CD4-positive, CD25-positive, alpha-beta regulatory T cell (primary cell): ENCODE data around the gene GTF3C5. TPM values are rescaled to one million over a fixed set of nuclear protein-coding genes. Genes with fewer than 3 reads are reported as not detected.
A peak's percentile ranks its signal among the peaks of the same experiment; 100 is the strongest.

ENCODE experiments used
- ATAC-seq, 2 donors: fragments of 150-1000 bp; cut with Tn5 transposase; one replicate each; pipeline ENCODE4 v1.10.0; 2021; ENCODE audit warnings: low read depth in 2 of 2, moderate number of reproducible peaks in 2 of 2, moderate library complexity in 1 of 2
- DNase-seq, 3 donors: peaks; one replicate each; pipeline versions ENCODE4 v3.0.0 to v3.0.0-alpha.2; 2012 to 2022; ENCODE audit warnings: mixed read lengths in 1 of 3
- H3K27ac ChIP-seq: one replicate; pipeline ENCODE4 v1.7.0; 2013; ENCODE audit warnings: mild to moderate bottlenecking, low read length; ENCODE audit not compliant: insufficient read depth, poor library complexity, severe bottlenecking
- H3K27me3 ChIP-seq: one replicate; pipeline ENCODE4 v1.7.0; 2013; ENCODE audit warnings: low read length; ENCODE audit not compliant: control insufficient read depth, insufficient read depth
- H3K36me3 ChIP-seq: one replicate; pipeline ENCODE4 v1.7.0; 2013; ENCODE audit warnings: mild to moderate bottlenecking, low read length, moderate library complexity; ENCODE audit not compliant: control insufficient read depth, insufficient read depth
- H3K4me1 ChIP-seq: 2 replicates; pipeline ENCODE4 v1.7.0; 2013; ENCODE audit warnings: mild to moderate bottlenecking, low read length; ENCODE audit not compliant: insufficient read depth, control insufficient read depth, poor library complexity, severe bottlenecking
- H3K4me3 ChIP-seq: one replicate; pipeline ENCODE4 v1.7.0; 2013; ENCODE audit warnings: low read depth, mild to moderate bottlenecking, low read length, moderate library complexity
- H3K9me3 ChIP-seq, 2 experiments: 1 replicate in 1 of 2; 2 replicates in 1 of 2; pipeline ENCODE4 v1.7.0; 2013; ENCODE audit warnings: low read length in 2 of 2, mild to moderate bottlenecking in 1 of 2, moderate library complexity in 1 of 2; ENCODE audit not compliant: control insufficient read depth in 2 of 2
- H3K27ac Mint-ChIP-seq, 3 donors: one replicate each; pipeline ENCODE4 v1.8.0; 2020 to 2022; ENCODE audit warnings: mild to moderate bottlenecking in 3 of 3, mixed read lengths in 3 of 3, moderate library complexity in 2 of 3
- H3K27me3 Mint-ChIP-seq: one replicate; pipeline ENCODE4 v1.8.0; 2022; ENCODE audit warnings: mild to moderate bottlenecking, mixed read lengths
- H3K36me3 Mint-ChIP-seq: one replicate; pipeline ENCODE4 v1.8.0; 2020; ENCODE audit warnings: mixed read lengths
- H3K4me1 Mint-ChIP-seq, 4 donors: one replicate each; pipeline ENCODE4 v1.8.0; 2020 to 2022; ENCODE audit warnings: mixed read lengths in 4 of 4, mild to moderate bottlenecking in 1 of 4
- H3K4me3 Mint-ChIP-seq, 4 donors: one replicate each; pipeline ENCODE4 v1.8.0; 2020 to 2022; ENCODE audit warnings: mild to moderate bottlenecking in 4 of 4, mixed read lengths in 4 of 4, moderate library complexity in 3 of 4
- H3K9me3 Mint-ChIP-seq, 7 donors: one replicate each; pipeline ENCODE4 v1.8.0; 2020 to 2022; ENCODE audit warnings: mixed read lengths in 7 of 7, mild to moderate bottlenecking in 3 of 7, moderate library complexity in 2 of 7
- polyA plus RNA-seq, 4 donors: library from polyadenylated mRNA; unstranded; fragments of 300-500 nt; fragmentation: Illumina TruSeq; gene quantifications; one replicate each; pipeline ENCODE4 v1.2.3, GENCODE V29; 2021
- total RNA-seq: library from RNA; stranded (reverse); gene quantifications from one replicate; pipeline ENCODE4 v1.2.3, GENCODE V29; 2022

Gene GTF3C5
- total and polyA plus RNA-seq, 5 donors from 2014 or later, result 35.8 to 50.5 (median 40.2) TPM

- H3K27me3 ChIP-seq, result no peaks in the 10 kb centered on the region
- H3K4me3 ChIP-seq, result no peak overlapping the region
- no peak overlapping the region for H3K27ac ChIP-seq
- Mint-ChIP-seq H3K4me1 (peaks cover 0 to 3% (median 1%) of the 10 kb centered on the region in 4 donors), H3K27me3 (peaks cover 30% of the 10 kb centered on the region), H3K4me3 (no peak overlapping the region), H3K27ac (peak overlapping the region in 1 of 3 donors; percentile 93), H3K9me3 (peaks cover 0 to 2% (median 0%) of the 10 kb centered on the region in 7 donors), H3K36me3 (no peaks in the 10 kb centered on the region)
- DNase-seq (no peak), ATAC-seq (no peak)
- H3K36me3 ChIP-seq, result no peaks in the 10 kb centered on the region
- H3K9me3 ChIP-seq, result no peaks in the 10 kb centered on the region
- no peaks in the 10 kb centered on the region for H3K4me1 ChIP-seq
These were observed 39.2 kb upstream of the GTF3C5 start for GRCh38 chr9:132991351-132992300.

GRCh38 chr9:132993511-132993939 lies 37.3 kb upstream of the GTF3C5 start:
- Histone ChIP-seq H3K9me3 (no peaks in the 10 kb centered on the region), H3K27ac (no peak overlapping the region), H3K27me3 (no peaks in the 10 kb centered on the region), H3K36me3 (no peaks in the 10 kb centered on the region), H3K4me3 (no peak overlapping the region), H3K4me1 (no peaks in the 10 kb centered on the region)
- ATAC-seq, result no peak
- peaks cover 0 to 3% (median 1%) of the 10 kb centered on the region in 4 donors for H3K4me1 Mint-ChIP-seq
- H3K27me3 Mint-ChIP-seq, result peaks cover 37% of the 10 kb centered on the region
- no peak for DNase-seq
- peaks cover 0 to 2% (median 0%) of the 10 kb centered on the region in 7 donors for H3K9me3 Mint-ChIP-seq
- no peak overlapping the region for H3K4me3 Mint-ChIP-seq
- no peaks in the 10 kb centered on the region for H3K36me3 Mint-ChIP-seq
- H3K27ac Mint-ChIP-seq, result no peak overlapping the region

- DNase-seq (no peak), ATAC-seq (no peak)
- H3K4me3 Mint-ChIP-seq, result no peak overlapping the region
- no peaks in the 10 kb centered on the region for H3K36me3 Mint-ChIP-seq
- Histone ChIP-seq H3K4me1 (no peaks in the 10 kb centered on the region), H3K27me3 (no peaks in the 10 kb centered on the region), H3K36me3 (no peaks in the 10 kb centered on the region), H3K27ac (no peak overlapping the region), H3K9me3 (no peaks in the 10 kb centered on the region), H3K4me3 (no peak overlapping the region)
- H3K9me3 Mint-ChIP-seq, result peaks cover 0 to 2% (median 0%) of the 10 kb centered on the region in 7 donors
- peak overlapping the region in 1 of 3 donors; percentile 36 for H3K27ac Mint-ChIP-seq
- peaks cover 0 to 3% (median 1%) of the 10 kb centered on the region in 4 donors for H3K4me1 Mint-ChIP-seq
- peaks cover 34% of the 10 kb centered on the region for H3K27me3 Mint-ChIP-seq
These were observed 36.2 kb upstream of the GTF3C5 start for GRCh38 chr9:132994410-132995120.

- no peaks in the 10 kb centered on the region for H3K9me3 ChIP-seq
- DNase-seq (no peak), ATAC-seq (no peak)
- Mint-ChIP-seq H3K4me1 (peaks cover 0 to 3% (median 1%) of the 10 kb centered on the region in 4 donors), H3K36me3 (no peaks in the 10 kb centered on the region), H3K27me3 (peaks cover 38% of the 10 kb centered on the region), H3K27ac (no peak overlapping the region), H3K9me3 (peaks cover 0 to 2% (median 0%) of the 10 kb centered on the region in 7 donors), H3K4me3 (no peak overlapping the region)
- H3K4me3 ChIP-seq, result no peak overlapping the region
- no peaks in the 10 kb centered on the region for H3K27me3 ChIP-seq
- no peaks in the 10 kb centered on the region for H3K4me1 ChIP-seq
- H3K27ac ChIP-seq, result no peak overlapping the region
- H3K36me3 ChIP-seq, result no peaks in the 10 kb centered on the region
These were observed 35.7 kb upstream of the GTF3C5 start for GRCh38 chr9:132995121-132995420.

GRCh38 chr9:132995879-132996278 lies 34.9 kb upstream of the GTF3C5 start:
- peaks cover 42% of the 10 kb centered on the region for H3K27me3 Mint-ChIP-seq
- no peak overlapping the region for H3K4me3 Mint-ChIP-seq
- Histone ChIP-seq H3K36me3 (no peaks in the 10 kb centered on the region), H3K4me3 (no peak overlapping the region), H3K4me1 (no peaks in the 10 kb centered on the region), H3K27ac (no peak overlapping the region), H3K27me3 (no peaks in the 10 kb centered on the region), H3K9me3 (no peaks in the 10 kb centered on the region)
- DNase-seq, result no peak
- peaks cover 0 to 3% (median 1%) of the 10 kb centered on the region in 4 donors for H3K4me1 Mint-ChIP-seq
- H3K36me3 Mint-ChIP-seq, result no peaks in the 10 kb centered on the region
- no peak for ATAC-seq
- H3K9me3 Mint-ChIP-seq, result peaks cover 0 to 1% (median 0%) of the 10 kb centered on the region in 7 donors
- no peak overlapping the region for H3K27ac Mint-ChIP-seq

GRCh38 chr9:132996526-132996925 lies 34.3 kb upstream of the GTF3C5 start:
- Mint-ChIP-seq H3K36me3 (no peaks in the 10 kb centered on the region), H3K27me3 (peaks cover 44% of the 10 kb centered on the region), H3K9me3 (peaks cover 0 to 1% (median 0%) of the 10 kb centered on the region in 7 donors), H3K27ac (no peak overlapping the region), H3K4me1 (peaks cover 0 to 3% (median 1%) of the 10 kb centered on the region in 4 donors), H3K4me3 (no peak overlapping the region)
- Histone ChIP-seq H3K27ac (no peak overlapping the region), H3K4me1 (no peaks in the 10 kb centered on the region), H3K36me3 (no peaks in the 10 kb centered on the region), H3K4me3 (no peak overlapping the region), H3K9me3 (no peaks in the 10 kb centered on the region), H3K27me3 (no peaks in the 10 kb centered on the region)
- DNase-seq (no peak), ATAC-seq (no peak)

- peaks cover 55% of the 10 kb centered on the region for H3K27me3 Mint-ChIP-seq
- no peaks in the 10 kb centered on the region for H3K9me3 ChIP-seq
- no peak for ATAC-seq
- no peak for DNase-seq
- peaks cover 0 to 3% (median 1%) of the 10 kb centered on the region in 4 donors for H3K4me1 Mint-ChIP-seq
- no peaks in the 10 kb centered on the region for H3K27me3 ChIP-seq
- H3K36me3 ChIP-seq, result no peaks in the 10 kb centered on the region
- H3K27ac ChIP-seq, result no peak overlapping the region
- H3K9me3 Mint-ChIP-seq, result peaks cover 0 to 1% (median 0%) of the 10 kb centered on the region in 7 donors
- no peak overlapping the region for H3K4me3 ChIP-seq
- no peak overlapping the region for H3K27ac Mint-ChIP-seq
- no peak overlapping the region for H3K4me3 Mint-ChIP-seq
- H3K4me1 ChIP-seq, result no peaks in the 10 kb centered on the region
- no peaks in the 10 kb centered on the region for H3K36me3 Mint-ChIP-seq
These were observed 33.2 kb upstream of the GTF3C5 start for GRCh38 chr9:132997591-132997990.
